GM12892 (cell line): ENCODE data around the gene KBTBD13.

Experiments used
- POLR2A ChIP-seq: IDR thresholded peaks from 2 replicates; pipeline ENCODE4 v1.6.1; 2011; ENCODE audit warnings: low read depth, low read length, control low read depth
- POLR2AphosphoS5 ChIP-seq: IDR thresholded peaks from 2 replicates; pipeline ENCODE4 v1.6.1; 2011; ENCODE audit warnings: low read depth, low read length, control low read depth

DNA sequence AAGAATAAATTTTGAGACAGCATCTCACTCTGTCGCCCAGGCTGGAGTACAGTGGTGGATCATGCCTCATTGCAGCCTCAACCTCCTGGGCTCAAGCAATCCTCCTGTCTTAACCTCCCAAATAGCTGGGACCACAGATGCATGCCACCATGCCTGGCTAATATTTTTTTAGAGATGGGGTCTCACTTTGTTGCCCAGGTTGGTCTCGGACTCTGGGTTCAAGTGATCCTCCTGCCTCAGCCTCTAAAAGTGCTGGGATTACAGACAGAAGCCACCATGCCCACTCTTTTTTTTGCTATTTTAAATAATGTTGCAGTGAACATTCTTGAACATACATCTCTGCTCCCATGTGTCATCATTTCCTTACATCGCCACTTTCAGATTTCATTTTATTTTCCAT lies 38.1 kb upstream of the KBTBD13 start:
- TF ChIP-seq POLR2A (no peak), POLR2AphosphoS5 (no peak)
